Keratinocyte (primary cell): ENCODE measurements around the gene DCK.
"Not testable (repeated sequence)": the region's sequence is repeated elsewhere in the genome, so short reads cannot be mapped to it uniquely, and the experiment has no call there.

Experiments used
- CTCF ChIP-seq, 3 experiments: IDR thresholded peaks in 1 of 3; conservative IDR thresholded peaks in 1 of 3; optimal IDR thresholded peaks in 1 of 3; 2 replicates in 2 of 3; 3 replicates in 1 of 3; pipeline versions ENCODE3 to v1.5.1; 2011; ENCODE audit warnings: low read length in 3 of 3, mild to moderate bottlenecking in 3 of 3, moderate library complexity in 2 of 3, control low read depth in 1 of 3, inconsistent platforms in 1 of 3; ENCODE audit not compliant: insufficient read depth in 2 of 3; ENCODE audit errors: extremely low read depth in 1 of 3
- EZH2 ChIP-seq: IDR thresholded peaks from one replicate; pipeline ENCODE4 v1.6.1; 2012; ENCODE audit warnings: inconsistent platforms, mild to moderate bottlenecking, low read length, moderate library complexity

GRCh38 chr4:71005025-71005424, 11.6 kb downstream of the DCK start:
- TF ChIP-seq CTCF (optimal IDR thresholded peaks at IDR 0.05 in 1 of 3, IDR thresholded peaks at IDR 0.05 in 1 of 3, conservative IDR thresholded peaks at IDR 0.05 in 1 of 3; ENCODE audit: extremely low read depth in 1 of 3, insufficient read depth in 2 of 3, low read length in 3 of 3); EZH2: not testable (repeated sequence)
